ENCODE results near the gene ZRANB3. TPM values are rescaled to one million over a fixed set of nuclear protein-coding genes. Genes with fewer than 3 reads are reported as not detected.

ZRANB3 gene
- total and polyA plus RNA-seq, 8 donors: 0.87 to 16.3 (median 2.6) TPM

GRCh38 chr2:135318808-135319207, 212.2 kb downstream of the ZRANB3 start:
- Histone ChIP-seq H3K27ac (no peak overlapping the region), H3K9me3 (no peaks in the 10 kb centered on the region), H3K4me1 (no peaks in the 10 kb centered on the region), H3K27me3 (no peaks in the 10 kb centered on the region), H3K36me3 (no peaks in the 10 kb centered on the region), H3K4me3 (no peak overlapping the region)
- WGBS, 5 donors: 85 to 95% (median 92%) methylated on average over 2 of the region's 2 CpGs
- TF ChIP-seq CTCF (IDR thresholded peaks at IDR 0.05) (no peak), EP300 (IDR thresholded peaks at IDR 0.05) (no peak), POLR2A (IDR thresholded peaks at IDR 0.05) (no peak), POLR2AphosphoS5 (IDR thresholded peaks at IDR 0.05) (no peak)
- intact Hi-C loops (cut with DNase I; ENCODE audit: low total_unique reads): no loop called here
- DNase-seq: no peak

DNA sequence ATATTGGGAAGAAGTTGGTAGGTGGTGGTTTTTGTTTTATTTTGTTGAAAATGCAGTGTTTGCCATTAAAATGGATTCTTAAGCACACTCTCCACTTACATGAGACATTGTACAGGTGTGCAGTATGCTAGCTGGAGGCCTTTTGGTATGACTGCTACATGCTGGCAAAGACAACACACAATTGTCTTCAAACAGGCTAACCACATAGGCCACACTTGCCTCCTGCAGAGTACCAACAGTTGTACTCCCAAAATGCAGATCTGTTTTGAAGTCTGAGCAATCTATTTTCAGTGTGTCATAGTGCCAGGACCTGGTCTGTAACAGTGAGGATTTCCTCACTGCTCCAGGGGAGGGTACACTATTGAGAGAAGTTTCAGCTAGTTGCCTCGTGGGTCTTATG, 213.6 kb downstream of the ZRANB3 start:
- Histone ChIP-seq H3K9me3 (no peaks in the 10 kb centered on the region), H3K36me3 (peaks cover 0 to 8% (median 0%) of the 10 kb centered on the region in 4 donors), H3K27me3 (no peaks in the 10 kb centered on the region), H3K27ac (no peak overlapping the region), H3K4me1 (no peaks in the 10 kb centered on the region), H3K4me3 (no peak overlapping the region)
- WGBS, 5 donors: 69 to 75% (median 73%) methylated on average over 1 of the region's 1 CpG
- DNase-seq: no peak
- TF ChIP-seq CTCF (IDR thresholded peaks at IDR 0.05) (no peak), POLR2A (IDR thresholded peaks at IDR 0.05) (no peak), POLR2AphosphoS5 (IDR thresholded peaks at IDR 0.05) (no peak), EP300 (IDR thresholded peaks at IDR 0.05) (no peak)
- intact Hi-C loops (cut with DNase I; ENCODE audit: low total_unique reads): no loop called here

DNA sequence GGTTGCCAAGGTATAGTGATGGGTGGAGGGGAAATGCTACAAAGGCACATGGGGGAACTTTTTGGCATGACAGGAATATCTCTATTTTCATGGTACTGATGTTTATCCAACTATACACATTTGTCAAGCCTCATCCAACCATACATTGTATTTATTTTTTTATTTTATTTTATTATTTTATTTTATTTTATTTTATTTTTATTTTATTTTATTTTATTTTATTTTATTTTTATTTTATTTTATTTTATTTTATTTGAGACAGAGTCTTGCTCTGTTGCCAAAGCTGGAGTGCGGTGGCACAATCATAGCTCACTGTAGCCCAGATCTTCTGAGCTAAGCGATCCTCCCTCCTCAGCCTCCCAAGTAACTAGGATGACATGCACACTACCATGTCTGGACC, 219.1 kb downstream of the ZRANB3 start:
- H3K36me3 ChIP-seq: peaks cover 0 to 10% (median 0%) of the 10 kb centered on the region in 4 donors
- WGBS, 5 donors: 76 to 98% (median 96%) methylated on average over 2 of the region's 2 CpGs
- no peaks in the 10 kb centered on the region for H3K27me3 ChIP-seq
- no peak overlapping the region for H3K27ac ChIP-seq
- TF ChIP-seq POLR2A (IDR thresholded peaks at IDR 0.05) (no peak), CTCF (IDR thresholded peaks at IDR 0.05) (no peak), EP300 (IDR thresholded peaks at IDR 0.05) (no peak), POLR2AphosphoS5 (IDR thresholded peaks at IDR 0.05) (no peak)
- no peak overlapping the region for H3K4me3 ChIP-seq
- intact Hi-C loops (cut with DNase I; ENCODE audit: low total_unique reads): no loop called here
- H3K9me3 ChIP-seq: no peaks in the 10 kb centered on the region
- no peaks in the 10 kb centered on the region for H3K4me1 ChIP-seq
- no peak for DNase-seq

DNA sequence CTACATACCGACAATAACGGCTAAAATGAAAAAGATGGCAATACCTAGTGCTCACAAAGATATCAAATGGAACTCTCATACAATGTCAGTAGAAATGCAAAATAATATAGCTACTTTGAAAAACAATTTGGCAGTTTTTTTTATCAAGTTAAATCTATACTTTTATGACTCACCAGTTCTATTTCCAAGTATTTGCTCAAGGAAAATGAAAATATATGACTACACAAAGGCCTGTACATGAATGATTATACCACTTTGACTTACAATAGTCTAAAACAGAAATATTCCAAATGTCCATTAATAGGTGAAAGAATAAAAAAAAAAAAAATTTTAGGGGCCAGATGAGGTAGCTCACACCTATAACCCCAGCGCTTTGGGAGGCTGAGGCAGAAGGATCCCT, 219.8 kb downstream of the ZRANB3 start:
- WGBS, 5 donors: 97 to 100% (median 97%) methylated on average over 3 of the region's 3 CpGs
- H3K4me1 ChIP-seq: no peaks in the 10 kb centered on the region
- TF ChIP-seq POLR2A (IDR thresholded peaks at IDR 0.05) (no peak), POLR2AphosphoS5 (IDR thresholded peaks at IDR 0.05) (no peak), CTCF (IDR thresholded peaks at IDR 0.05) (no peak), EP300 (IDR thresholded peaks at IDR 0.05) (no peak)
- no peak for DNase-seq
- H3K9me3 ChIP-seq: no peaks in the 10 kb centered on the region
- H3K27me3 ChIP-seq: no peaks in the 10 kb centered on the region
- intact Hi-C loops (cut with DNase I; ENCODE audit: low total_unique reads): no loop called here
- no peak overlapping the region for H3K4me3 ChIP-seq
- H3K27ac ChIP-seq: no peak overlapping the region
- peaks cover 0 to 10% (median 0%) of the 10 kb centered on the region in 4 donors for H3K36me3 ChIP-seq
